Measurements from ENCODE around the gene SLC23A2.

The SLC23A2 gene

GRCh38 chr20:4833074-4833728 is 168.1 kb downstream of the SLC23A2 start:
- no peak overlapping the region for H3K4me2 ChIP-seq (ENCODE audit: low read length)
- no peaks in the 10 kb centered on the region for H3K79me2 ChIP-seq (ENCODE audit: control insufficient read depth, low read length)
- TF ChIP-seq EZH2phosphoT487 (IDR thresholded peaks at IDR 0.05; ENCODE audit: borderline replicate concordance, low read length) (no peak), CTCF (IDR thresholded peaks at IDR 0.05; ENCODE audit: low read depth, low read length, poor library complexity, severe bottlenecking) (no peak)
- no peaks in the 10 kb centered on the region for H3K27me3 ChIP-seq (ENCODE audit: control insufficient read depth, low read length)
- no peaks in the 10 kb centered on the region for H3F3A ChIP-seq (ENCODE audit: control insufficient read depth, insufficient read depth)
- no peaks in the 10 kb centered on the region for H3K9me3 ChIP-seq (ENCODE audit: control insufficient read depth, insufficient read depth, low read length)
- no peaks in the 10 kb centered on the region for H3K4me1 ChIP-seq (ENCODE audit: control insufficient read depth, low read length)
- no peak overlapping the region for H3K4me3 ChIP-seq (ENCODE audit: low read length)
- no peaks in the 10 kb centered on the region for H4K20me1 ChIP-seq (ENCODE audit: control insufficient read depth, insufficient read depth, low read depth, low read length)
- H3K36me3 ChIP-seq (ENCODE audit: control insufficient read depth, low read length) = no peaks in the 10 kb centered on the region
- no peaks in the 10 kb centered on the region for H3K9me2 ChIP-seq (replicated peaks; ENCODE audit: control insufficient read depth, low read length)
- H3K27ac ChIP-seq (ENCODE audit: low read depth, low read length) = no peak overlapping the region

GRCh38 chr20:4832469-4832868 is 168.8 kb downstream of the SLC23A2 start:
- Histone ChIP-seq H3K4me2 (ENCODE audit: low read length) (no peak overlapping the region), H3K79me2 (ENCODE audit: control insufficient read depth, low read length) (no peaks in the 10 kb centered on the region), H4K20me1 (ENCODE audit: control insufficient read depth, insufficient read depth, low read depth, low read length) (no peaks in the 10 kb centered on the region), H3K27ac (ENCODE audit: low read depth, low read length) (no peak overlapping the region), H3K36me3 (ENCODE audit: control insufficient read depth, low read length) (no peaks in the 10 kb centered on the region), H3K9me2 (replicated peaks; ENCODE audit: control insufficient read depth, low read length) (no peaks in the 10 kb centered on the region), H3K4me3 (ENCODE audit: low read length) (no peak overlapping the region), H3K4me1 (ENCODE audit: control insufficient read depth, low read length) (no peaks in the 10 kb centered on the region), H3K9me3 (ENCODE audit: control insufficient read depth, insufficient read depth, low read length) (no peaks in the 10 kb centered on the region), H3K27me3 (ENCODE audit: control insufficient read depth, low read length) (no peaks in the 10 kb centered on the region), H3F3A (ENCODE audit: control insufficient read depth, insufficient read depth) (no peaks in the 10 kb centered on the region)
- TF ChIP-seq CTCF (IDR thresholded peaks at IDR 0.05; ENCODE audit: low read depth, low read length, poor library complexity, severe bottlenecking) (no peak), EZH2phosphoT487 (IDR thresholded peaks at IDR 0.05; ENCODE audit: borderline replicate concordance, low read length) (no peak)

GRCh38 chr20:4830696-4831095 is 170.6 kb downstream of the SLC23A2 start:
- no peak overlapping the region for H3K4me3 ChIP-seq (ENCODE audit: low read length)
- no peaks in the 10 kb centered on the region for H3K27me3 ChIP-seq (ENCODE audit: control insufficient read depth, low read length)
- H3K9me2 ChIP-seq (replicated peaks; ENCODE audit: control insufficient read depth, low read length) = no peaks in the 10 kb centered on the region
- no peaks in the 10 kb centered on the region for H3K9me3 ChIP-seq (ENCODE audit: control insufficient read depth, insufficient read depth, low read length)
- no peak overlapping the region for H3K27ac ChIP-seq (ENCODE audit: low read depth, low read length)
- no peaks in the 10 kb centered on the region for H3F3A ChIP-seq (ENCODE audit: control insufficient read depth, insufficient read depth)
- TF ChIP-seq EZH2phosphoT487 (IDR thresholded peaks at IDR 0.05; ENCODE audit: borderline replicate concordance, low read length) = no peak
- no peak for TF ChIP-seq CTCF (IDR thresholded peaks at IDR 0.05; ENCODE audit: low read depth, low read length, poor library complexity, severe bottlenecking)
- no peaks in the 10 kb centered on the region for H3K4me1 ChIP-seq (ENCODE audit: control insufficient read depth, low read length)
- H3K79me2 ChIP-seq (ENCODE audit: control insufficient read depth, low read length) = no peaks in the 10 kb centered on the region
- H3K36me3 ChIP-seq (ENCODE audit: control insufficient read depth, low read length) = no peaks in the 10 kb centered on the region
- no peak overlapping the region for H3K4me2 ChIP-seq (ENCODE audit: low read length)
- H4K20me1 ChIP-seq (ENCODE audit: control insufficient read depth, insufficient read depth, low read depth, low read length) = no peaks in the 10 kb centered on the region
